COR-L47 (cell line): ENCODE measurements around the gene AMMECR1L.
"Not testable (repeated sequence)": the region's sequence is repeated elsewhere in the genome, so short reads cannot be mapped to it uniquely, and the experiment has no call there.

Experiments
- DNase-seq: peaks from one replicate; lab custom pipeline; 2025; lab: John Stamatoyannopoulos, UW

AMMECR1L gene

GRCh38 chr2:127887082-127887775, 1.5 kb upstream of the AMMECR1L start:
- DNase-seq, result no peak

GRCh38 chr2:127886593-127886935, 808 bp upstream of the AMMECR1L start:
- not testable (repeated sequence) for DNase-seq

- not testable (repeated sequence) for DNase-seq
Measured at GRCh38 chr2:127884861-127885740, 655 bp downstream of the AMMECR1L start.

- DNase-seq, result no peak
Measured at GRCh38 chr2:127884436-127884835, 1.3 kb downstream of the AMMECR1L start.

GRCh38 chr2:127879899-127880298, 5.9 kb downstream of the AMMECR1L start:
- no peak for DNase-seq

- no peak for DNase-seq
Measured at GRCh38 chr2:127877626-127878025, 8.1 kb downstream of the AMMECR1L start.

- DNase-seq, result no peak
Measured at GRCh38 chr2:127877136-127877535, 8.6 kb downstream of the AMMECR1L start.

GRCh38 chr2:127874378-127875269, 11.1 kb downstream of the AMMECR1L start:
- DNase-seq, result no peak

- DNase-seq, result no peak
Measured at GRCh38 chr2:127873707-127874303, 12.0 kb downstream of the AMMECR1L start.

GRCh38 chr2:127872354-127872753, 13.4 kb downstream of the AMMECR1L start:
- DNase-seq, result no peak

- no peak for DNase-seq
Measured at GRCh38 chr2:127865926-127866325, 19.8 kb downstream of the AMMECR1L start.

- no peak for DNase-seq
Measured at GRCh38 chr2:127864877-127865276, 20.9 kb downstream of the AMMECR1L start.

GRCh38 chr2:127862228-127862627, 23.5 kb downstream of the AMMECR1L start:
- DNase-seq, result no peak

- no peak for DNase-seq
Measured at GRCh38 chr2:127860130-127860529, 25.6 kb downstream of the AMMECR1L start.

- DNase-seq, result no peak
Measured at GRCh38 chr2:127859712-127860085, 26.1 kb downstream of the AMMECR1L start.

- DNase-seq, result no peak
Measured at GRCh38 chr2:127857265-127857808, 28.4 kb downstream of the AMMECR1L start.

GRCh38 chr2:127853671-127854070, 32.1 kb downstream of the AMMECR1L start:
- no peak for DNase-seq

GRCh38 chr2:127852388-127852787, 33.4 kb downstream of the AMMECR1L start:
- no peak for DNase-seq

GRCh38 chr2:127847931-127848330, 37.8 kb downstream of the AMMECR1L start:
- no peak for DNase-seq

GRCh38 chr2:127844973-127845372, 40.8 kb downstream of the AMMECR1L start:
- DNase-seq, result no peak

- no peak for DNase-seq
Measured at GRCh38 chr2:127843677-127844076, 42.1 kb downstream of the AMMECR1L start.
